ENCODE data around the gene SLC9A7.

SLC9A7 gene

DNA sequence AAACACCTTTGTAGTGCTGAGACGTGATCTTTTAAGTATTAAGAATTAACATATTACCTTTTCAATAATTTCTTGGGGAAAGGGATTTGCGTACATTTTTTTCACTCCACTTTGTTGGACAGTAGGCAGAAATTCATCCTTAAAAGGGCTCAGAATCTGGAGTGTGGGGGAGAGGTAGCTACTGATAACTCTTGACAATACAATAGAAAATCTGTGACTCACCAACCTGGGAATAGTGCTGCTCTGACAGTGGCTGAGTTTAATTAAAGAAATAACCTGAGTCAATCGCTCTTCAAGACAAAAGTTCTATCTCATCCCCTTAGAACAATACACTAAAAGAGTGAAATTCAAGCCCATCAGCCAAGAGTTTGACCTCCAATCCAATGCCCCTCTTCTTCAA is 60.2 kb downstream of the SLC9A7 start:
- no peak for DNase-seq

DNA sequence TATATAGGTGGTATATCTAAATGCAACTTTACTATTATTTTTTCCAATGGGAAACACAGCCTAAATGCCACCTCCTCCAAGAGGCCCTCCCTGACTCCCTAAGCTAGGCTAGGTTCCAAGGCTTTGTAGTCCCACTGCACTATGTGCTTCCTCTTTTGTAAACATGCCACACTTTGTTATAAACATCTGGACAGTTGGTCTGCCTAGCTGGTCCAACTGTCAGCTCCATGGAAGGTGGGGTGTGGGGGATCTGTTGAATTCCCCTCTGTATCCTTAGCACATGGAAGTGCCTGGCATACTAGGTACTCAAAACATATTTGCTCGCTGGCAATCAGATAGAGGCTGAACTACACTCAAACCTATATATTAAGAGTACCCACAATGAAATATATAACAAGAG is 63.4 kb downstream of the SLC9A7 start:
- no peak for DNase-seq

DNA sequence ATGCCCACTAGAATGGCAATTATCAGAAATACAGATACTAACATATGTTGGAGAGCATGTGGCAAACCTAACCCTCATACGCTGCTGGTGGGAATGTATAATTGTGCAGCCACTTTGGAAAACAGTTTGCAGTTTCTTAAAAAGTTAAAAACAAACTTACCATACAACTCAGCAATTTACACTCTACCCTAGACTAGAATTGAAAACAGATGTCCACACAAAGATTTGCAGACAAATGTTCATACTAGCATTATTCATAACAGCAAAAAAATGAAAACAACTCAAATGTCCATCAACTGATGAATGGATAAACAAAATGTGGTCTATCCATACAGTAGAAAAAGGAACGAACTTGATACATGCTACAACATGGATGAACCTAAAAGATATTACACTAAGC is 64.4 kb downstream of the SLC9A7 start:
- DNase-seq: no peak

DNA sequence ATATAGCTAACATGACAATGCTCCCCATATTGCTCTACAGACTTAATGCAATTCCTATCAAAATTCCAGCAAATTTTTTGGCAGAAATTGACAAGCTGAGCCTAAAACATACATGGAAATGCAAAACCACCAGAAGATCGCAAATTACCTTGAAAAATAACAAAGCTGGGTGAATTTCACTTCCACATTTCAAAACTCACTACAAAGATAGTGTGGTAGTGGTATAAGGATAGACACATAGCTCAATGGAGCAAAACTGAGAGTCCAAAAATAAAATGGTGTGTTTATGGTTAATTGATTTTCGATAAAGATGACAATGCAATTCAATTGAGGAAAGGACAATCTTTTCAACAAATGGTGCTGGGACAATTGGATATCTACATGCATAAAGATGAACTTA is 65.8 kb downstream of the SLC9A7 start:
- DNase-seq: no peak

DNA sequence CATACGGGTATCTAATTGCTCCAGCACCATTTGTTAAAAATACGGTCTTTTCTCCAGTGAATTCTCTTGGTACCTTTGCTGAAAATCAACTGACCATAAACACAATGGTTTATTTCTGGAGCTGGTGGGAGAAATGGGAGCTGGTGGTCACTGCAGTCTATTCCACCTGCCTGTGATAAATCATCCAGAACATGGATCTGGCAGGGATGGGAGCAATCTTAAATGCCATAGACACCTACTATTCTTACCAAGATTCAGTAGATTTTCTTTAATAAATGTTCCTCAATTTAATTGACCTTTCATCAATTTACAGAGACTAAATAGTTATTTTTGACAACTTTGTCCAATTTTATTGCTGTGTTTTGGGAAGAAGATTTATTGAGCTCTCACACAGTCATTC is 68.1 kb downstream of the SLC9A7 start:
- DNase-seq: no peak

DNA sequence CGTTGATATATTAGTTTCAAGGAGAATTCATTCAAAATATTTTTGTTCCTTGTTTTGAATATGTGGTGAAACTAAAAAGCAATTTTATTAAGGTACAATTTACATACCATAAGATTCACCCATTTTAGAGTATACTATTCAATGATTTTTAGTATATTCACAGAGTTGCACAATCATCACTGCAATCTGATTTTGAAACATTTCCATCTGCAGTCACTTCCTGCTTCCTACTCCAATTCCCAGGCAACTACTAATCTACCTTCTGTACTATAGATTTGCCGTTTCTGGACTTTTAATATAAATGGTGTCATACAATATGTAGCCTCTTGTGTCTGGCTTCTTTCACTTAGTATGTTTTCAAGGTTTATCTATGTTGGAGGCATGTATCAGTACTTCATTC is 71.3 kb downstream of the SLC9A7 start:
- no peak for DNase-seq

DNA sequence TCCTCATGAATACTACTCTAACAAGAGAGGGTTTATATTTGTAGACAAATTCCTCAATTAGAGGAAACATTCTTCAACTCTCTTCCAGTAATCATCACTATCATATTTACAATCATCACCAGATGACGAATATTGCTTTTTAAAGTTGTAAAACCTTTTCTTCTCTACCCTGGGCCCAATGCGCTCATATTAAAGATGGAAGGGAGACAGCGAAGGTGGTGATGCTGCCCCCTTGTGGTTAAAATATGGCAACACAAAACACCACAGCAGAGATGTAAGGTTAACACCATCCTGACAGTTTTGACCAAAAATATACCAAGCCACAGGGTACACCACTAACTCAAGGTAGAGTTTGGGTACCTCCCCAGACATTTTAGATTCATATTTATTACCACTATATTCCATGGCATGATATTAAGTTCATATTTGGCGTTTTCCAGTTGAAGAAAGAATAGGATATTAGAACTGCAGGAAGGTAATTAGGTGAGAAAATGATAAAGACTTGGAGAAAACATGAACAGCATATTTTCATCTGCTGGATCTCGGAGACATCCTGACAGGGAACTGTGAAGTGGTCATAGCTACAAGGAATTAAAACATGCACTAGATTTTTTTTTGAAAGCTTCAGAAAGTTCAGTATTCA is 72.8 kb downstream of the SLC9A7 start:
- DNase-seq: no peak

DNA sequence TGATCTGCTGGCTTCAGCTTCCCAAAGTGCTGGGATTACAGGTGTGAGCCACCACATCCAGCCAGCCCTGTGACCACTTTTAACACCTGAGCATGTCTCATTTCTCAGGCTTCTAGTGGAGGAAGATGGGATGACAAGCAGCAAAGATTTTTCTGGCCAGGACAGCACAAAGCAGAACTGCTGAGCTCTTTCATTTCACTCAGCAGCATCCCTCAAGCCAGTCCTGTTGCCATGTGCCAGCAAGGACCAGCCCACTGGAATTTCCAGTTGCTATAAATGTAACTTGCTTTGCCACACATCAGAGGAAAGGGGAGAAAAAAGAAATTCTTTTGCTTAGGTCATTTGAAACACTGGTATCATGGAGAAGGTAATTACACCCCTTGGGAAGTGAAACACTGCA is 75.9 kb downstream of the SLC9A7 start:
- DNase-seq: no peak

DNA sequence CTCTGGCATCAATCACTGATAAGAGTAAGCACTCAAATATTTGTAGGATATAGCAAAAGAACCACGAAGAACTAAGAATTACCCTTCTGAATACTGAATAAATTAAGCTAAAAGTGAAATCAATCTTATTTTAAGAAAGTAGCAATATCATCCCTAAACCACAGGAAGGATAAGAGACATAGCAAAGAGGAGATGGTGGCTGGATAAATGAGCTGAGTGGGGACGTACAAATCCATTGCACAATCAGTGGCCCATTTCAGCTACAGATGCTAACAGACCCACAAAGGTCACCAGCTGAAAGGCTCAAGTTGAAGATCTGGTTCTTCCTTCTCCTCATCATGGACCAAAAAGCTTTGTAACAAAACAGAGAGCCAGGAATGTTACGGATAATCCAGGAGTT is 77.1 kb downstream of the SLC9A7 start:
- no peak for DNase-seq

DNA sequence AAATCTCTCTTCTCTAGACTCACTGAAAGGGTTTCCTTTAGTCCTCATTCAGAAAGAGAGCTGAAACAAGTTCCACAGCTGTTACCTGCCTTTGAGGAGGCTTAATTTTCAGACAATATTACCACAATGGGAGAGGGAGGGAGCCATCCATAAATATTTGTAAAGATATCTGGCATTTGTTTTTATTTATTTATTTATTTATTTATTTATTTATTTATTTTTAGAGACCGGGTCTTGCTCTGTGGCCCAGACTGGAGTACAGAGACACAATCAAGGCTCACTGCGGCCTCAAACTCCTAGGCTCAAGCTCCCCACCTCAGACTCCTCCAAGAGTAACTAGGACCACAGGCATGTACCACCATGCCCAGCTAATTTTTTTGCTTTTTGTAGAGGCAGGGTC is 80.7 kb downstream of the SLC9A7 start:
- DNase-seq: no peak

DNA sequence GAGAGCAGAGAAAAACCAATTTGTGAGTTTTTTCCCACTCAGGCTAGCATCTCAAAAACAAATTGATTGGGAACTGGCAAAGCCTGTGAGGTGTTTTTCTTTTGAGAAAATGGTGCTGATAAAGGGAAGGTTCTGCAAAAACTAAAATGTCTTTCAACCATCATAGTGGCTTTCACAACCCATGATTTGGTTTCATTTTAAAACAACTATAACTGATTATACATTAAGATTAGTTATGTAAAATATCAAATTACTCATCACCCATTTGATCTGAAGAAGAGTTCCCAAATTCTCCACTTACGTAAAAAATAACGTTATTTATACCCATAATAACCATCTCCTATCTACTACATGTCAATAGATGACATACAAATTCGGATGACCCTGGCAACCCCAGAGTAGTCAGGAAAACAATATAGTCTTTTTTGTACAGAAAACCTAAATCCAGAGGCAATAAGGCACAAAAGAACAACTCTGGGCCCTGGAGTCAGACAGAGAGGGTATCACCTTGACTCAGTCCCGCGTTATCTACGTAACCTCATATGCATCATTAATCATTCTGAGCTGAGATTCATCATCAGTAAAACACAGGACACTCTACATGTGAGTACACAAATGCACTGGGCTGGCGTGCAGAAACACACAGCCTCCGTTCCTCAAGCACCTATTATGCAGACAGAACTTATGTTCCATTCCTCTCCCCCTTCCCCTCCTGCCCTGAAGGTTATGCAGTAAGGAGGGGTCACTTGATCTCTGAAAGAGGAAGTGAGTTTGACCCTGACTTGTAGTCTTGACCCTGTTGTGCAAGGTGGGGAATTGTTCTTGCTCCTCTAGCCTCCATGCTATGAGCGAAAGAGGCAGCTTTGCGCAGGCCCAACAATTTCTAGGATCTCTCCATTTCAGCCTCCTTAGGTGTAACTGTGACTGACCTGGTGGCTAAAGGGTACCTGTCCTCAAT is 82.2 kb downstream of the SLC9A7 start:
- DNase-seq: no peak

DNA sequence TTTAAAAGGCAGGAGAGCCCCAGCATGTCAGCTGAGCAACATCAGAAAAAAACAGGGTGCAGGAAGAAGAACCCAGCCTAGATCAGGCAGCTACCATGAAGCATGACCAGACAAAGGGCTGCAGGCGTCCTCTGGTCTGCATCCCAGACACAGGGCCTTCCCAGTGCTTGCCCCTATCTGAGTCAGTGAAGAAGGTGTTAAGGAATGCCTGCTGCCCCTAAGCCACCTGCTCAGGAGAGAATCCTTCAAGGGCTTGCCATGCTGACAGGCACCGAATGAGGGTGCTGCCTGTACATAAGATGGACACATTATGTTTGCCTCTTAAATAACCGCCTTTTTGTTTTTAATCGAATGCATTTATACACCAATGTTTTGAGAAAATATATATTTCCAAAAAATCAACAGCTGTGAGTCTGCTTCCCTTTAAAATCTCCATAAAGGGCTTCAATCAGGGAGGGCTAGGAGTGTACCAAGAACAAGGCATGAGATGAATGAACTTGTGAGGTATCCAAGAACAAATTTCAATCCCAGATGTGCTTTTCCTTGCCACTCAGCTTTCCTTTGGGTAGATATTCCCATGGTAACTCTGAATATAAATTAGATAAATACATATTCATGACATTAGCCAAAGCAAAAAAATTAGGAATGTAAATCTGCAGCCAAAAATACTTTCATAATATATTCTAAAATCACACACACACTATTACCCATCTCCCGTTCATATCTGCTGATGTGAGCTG is 85.1 kb downstream of the SLC9A7 start:
- DNase-seq: no peak

DNA sequence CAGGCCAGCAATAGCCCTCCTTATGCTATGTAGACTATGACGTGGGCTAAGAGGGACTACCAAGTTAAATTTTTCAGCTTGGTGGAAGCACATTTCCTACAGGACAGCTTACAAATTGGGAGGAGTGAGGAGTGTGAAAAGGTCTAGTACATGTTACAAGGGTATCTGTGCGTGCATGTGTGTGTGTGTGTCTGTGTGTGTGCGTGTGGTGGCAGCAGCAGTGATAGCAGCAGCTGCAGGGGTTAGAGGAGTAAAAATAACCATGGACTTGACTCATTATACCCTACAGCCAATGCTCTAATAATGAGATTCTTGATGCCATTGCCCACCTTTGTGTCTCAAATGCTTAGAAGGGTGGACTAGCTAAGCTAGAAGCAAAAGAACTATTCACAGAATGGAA is 88.6 kb downstream of the SLC9A7 start:
- no peak for DNase-seq

DNA sequence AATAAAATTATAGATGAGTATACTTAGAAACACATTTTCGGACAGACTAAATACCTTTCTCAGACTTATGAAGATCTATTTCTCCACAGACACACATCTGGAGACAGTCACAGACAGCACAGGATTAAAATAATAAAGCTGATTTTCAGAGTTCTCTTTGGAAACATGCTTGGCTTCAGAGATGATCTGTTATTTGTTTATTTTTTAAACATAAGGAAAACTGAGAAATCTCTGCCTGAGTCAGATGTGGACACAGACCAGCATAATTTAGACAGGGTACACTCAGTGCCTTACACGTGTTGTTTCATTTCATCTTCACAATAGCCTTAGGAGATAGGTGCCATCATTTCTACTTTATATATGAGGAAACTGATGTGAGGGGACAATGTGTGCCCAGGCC is 92.1 kb downstream of the SLC9A7 start:
- no peak for DNase-seq

DNA sequence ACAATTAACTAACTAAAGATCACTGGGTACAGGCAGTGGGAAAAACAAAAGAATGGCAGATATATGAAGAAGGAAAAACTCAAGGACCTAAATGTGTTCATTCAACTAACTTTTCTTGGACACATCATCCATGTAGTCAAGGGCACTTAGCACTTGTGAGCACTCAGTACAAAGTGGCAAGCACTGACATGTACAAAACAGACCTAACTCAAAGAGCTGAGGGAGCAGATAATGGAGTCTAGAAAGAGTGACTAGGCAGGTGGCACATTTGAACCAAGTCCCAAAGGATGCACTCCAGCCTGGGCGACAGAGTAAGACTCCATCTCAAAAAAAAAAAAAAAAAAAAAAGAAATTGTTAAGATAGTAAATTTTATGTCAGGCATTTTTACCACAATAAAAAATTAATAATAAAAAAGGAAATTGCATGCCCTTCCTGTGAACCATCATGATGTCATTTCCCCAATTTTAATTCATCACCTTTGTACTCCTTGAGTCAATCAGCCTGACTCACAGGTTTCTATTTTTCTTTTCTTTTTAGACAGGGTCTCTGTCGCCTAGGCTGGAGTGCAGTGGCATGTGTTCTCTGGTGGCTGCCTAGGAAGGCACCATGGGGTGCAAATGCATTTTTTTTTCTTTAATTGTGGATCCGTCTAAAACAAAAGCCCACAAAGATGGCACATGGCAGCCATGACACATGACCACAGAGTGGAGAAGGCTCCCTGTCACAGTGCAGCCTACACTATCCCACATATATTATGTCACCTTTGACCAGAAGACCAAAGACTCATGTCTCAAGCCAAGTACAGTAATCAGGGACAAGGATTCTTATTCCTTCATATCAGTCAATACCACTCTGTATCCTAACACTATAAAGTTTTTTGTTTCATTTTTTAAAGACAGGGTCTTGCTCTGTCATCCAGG is 93.4 kb downstream of the SLC9A7 start:
- DNase-seq: no peak

DNA sequence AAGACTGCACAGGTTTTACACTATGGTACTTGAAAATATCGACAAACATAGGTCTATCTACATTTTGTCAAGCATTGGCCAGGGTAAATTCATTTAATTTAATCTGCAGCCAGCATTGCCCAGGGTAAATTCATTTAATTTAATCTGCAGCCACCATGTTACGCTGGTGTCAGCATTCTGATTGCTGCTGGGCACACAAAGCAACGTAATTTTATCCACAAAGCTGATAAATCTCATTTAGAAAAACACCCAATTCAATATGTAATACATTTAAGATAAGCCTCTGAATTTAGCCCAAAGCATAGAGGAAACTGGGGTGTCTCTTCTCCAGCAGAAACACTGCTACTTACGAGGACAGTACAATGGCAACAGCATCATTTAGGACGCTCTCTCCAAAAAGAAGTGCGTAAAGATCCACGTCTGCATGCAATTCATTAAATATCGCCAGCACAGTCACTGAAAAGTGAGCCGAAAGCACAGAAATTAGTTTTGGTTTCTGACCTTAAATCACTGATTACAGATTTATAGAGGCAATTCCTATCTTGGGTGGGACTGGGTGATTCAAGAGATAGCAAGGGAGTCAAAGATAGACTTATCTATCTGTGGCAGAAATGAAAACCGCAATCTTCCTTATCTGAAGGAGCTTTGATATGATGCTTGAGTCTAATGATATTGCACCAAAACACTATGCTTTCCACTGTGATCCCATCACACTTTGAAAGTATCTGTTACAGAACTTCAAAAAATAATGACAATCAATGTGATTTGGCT is 96.5 kb downstream of the SLC9A7 start:
- DNase-seq: no peak

DNA sequence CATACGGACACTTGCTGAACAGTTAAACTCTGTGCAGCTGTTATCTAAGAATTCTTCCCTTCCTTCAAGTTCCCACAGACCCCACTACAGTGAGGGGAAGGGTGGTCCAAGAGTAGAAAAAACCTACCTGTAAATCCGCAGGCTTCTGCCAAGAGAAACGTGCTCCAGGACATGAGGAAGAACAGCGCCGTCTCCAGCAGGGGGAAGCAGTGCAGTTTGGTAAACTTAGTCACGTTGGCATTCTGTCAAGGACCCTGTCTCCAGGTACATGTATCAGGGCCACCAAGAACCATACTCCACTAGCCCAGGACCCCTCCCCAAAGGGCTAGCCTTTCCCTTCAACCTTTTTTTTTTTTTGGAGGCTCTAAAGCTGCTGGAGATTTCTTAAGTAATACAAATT is 105.4 kb downstream of the SLC9A7 start:
- DNase-seq: no peak

DNA sequence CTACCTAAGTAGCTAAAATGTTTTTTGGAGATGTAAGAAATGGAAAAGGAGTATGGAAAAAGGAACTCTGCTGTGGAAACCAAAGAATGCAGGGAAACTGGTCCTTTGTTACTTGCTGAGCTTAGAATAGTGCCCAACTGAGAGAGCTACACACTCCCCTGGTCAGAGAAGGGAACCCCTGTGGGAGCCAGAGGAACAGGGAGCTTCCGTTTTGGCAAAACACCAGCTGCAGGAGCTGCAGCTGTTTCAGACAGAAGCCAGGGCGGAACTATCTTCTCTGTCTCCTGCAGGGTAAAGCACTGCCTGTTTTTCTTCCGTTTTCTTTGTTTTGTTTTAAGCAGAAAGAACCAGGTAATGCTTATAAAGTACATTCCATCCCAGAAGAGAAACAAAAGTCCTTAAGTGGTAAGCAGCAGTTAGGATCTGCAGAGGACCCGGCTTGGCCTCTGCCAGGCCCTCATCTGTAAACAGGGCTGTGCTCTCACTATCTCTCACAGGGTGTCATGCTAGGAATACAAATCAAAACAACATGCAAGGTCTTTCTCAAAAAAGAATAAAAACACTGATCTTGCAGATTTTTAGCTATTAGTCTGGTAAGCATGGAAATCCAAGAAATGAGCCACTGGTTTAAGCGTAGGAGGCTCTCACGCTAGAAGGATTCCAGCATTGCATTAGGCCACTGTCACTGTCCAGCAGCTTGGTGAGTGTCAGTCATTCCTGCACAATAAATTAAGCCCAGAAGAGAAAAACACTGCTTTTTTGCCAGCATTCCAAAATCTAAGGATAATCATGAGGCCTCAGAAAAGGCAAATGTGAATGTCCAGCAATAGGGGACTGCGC is 109.3 kb downstream of the SLC9A7 start:
- DNase-seq: no peak

DNA sequence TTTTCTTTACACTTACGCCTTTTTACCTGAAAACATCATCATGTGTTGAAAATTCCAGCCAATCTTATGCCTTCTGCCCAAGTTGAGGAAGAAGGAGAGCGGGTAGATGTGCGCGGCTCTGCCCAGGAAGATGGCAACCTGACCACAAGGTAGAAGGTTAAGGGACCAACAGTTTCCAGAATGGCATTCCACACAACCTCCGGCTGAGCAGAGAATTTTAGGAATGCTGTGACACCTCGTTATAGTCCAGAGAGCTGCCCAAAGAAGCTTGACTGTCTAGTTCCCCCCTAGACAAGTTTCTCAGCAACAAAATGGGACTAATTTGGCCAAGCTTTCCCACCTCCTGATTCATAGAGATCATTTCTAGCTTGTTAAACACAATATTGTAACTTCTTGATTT is 110.3 kb downstream of the SLC9A7 start:
- DNase-seq: no peak

DNA sequence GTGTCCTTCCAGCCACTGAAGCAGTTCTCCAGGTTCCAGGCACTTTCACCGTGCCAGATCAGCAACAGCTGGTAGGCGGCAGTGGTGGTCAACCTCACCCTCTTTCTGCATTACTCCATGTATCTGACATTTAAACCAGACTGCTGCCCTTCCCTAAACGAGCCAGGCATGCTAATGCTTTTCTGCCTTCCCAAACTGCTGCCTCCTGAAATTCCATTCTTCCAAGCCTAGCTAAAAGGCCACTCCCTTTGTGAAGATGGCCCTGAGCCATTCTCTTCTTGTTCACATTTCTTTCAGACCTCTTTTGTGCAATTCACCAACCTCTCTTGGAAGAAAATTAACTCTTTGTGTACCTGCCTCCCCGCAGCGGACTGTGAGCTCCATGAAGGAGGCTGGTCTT is 111.7 kb downstream of the SLC9A7 start:
- DNase-seq: no peak

DNA sequence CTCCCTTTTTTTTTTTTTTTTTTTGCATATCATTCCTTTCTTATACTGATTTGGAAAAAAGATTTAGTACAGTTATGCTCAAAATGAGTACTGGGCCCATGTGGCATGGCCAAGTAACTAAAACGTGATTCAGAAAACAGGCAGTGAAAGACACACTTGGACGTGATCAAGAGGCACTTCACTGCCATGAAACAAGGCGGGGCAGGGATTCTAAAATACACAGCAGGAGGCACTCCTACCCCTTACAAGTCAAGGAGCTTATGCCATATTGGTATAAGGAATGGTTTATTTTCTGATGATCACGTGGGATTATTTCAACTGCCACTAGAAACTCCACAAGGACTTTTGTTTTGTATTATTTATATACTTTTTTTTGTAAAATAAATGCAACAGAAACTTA is 113.3 kb downstream of the SLC9A7 start:
- DNase-seq: no peak
